Fibroblast of skin of right biceps (primary cell): ENCODE measurements around the gene TTC39B.

Experiments used
- DNase-seq: peaks from one replicate; pipeline ENCODE4 v3.0.0-alpha.2; 2013

The TTC39B gene

DNA sequence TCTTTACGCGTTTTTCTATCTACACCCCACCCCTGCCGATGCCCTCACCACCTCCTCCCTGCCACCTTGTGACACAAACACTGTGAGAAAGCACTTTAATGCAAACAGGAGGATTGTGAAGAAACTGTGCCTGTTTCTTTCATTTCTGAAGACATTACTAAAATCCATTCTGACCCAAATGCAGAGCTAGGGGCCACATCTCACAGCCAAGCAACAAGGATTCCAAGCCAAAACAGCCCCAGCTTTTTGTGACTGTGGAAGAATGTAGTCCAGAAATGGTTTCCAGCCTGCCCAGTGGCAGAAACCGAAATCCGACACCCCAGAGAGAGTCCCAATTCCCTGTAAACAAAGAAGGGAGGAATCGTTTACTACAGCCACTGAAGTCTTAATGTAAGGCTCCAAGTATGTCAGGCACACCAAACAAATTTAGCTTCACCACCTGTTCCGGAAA lies 190.9 kb downstream of the TTC39B start:
- no peak for DNase-seq

DNA sequence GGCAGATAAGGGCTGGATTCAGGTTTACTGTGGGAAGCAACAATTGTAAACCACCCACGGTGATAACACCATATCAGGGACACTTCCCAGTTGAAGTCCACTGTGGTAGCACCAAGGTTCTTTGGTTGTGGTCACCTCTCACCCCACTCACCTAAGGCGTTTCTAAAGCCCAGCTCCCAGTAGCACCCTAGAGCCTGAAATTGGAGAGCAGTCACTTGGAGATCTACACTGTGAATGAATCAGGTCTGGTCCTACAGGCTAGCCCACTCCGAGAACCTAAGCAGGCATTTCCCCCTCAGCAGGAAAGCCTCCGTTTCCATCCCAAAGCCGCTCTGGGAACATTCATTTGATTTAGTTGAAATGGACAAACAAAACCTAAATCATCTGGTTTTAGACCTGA lies 191.3 kb downstream of the TTC39B start:
- DNase-seq: no peak

DNA sequence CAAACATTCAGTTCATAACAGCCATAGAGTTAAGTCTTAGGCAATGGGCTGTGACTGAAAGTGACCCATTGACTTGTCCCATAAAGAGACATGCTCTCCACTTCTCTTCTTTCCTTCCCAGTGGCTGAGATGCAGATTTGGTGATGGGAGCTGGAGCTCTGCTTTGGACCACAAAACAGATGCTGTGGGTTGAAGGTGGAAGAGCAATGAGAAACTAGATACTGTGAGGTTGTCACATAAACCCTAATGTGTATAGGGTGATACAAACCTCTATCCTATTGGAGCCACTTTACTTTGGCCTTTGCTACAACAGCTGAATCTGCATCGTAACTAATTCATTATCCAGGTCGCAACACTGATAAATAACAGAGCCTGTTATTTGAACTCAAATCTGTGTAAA lies 192.0 kb downstream of the TTC39B start:
- no peak for DNase-seq
